ENCODE measurements around the gene ATM.

ATM gene

GRCh38 chr11:108228251-108228650, 5.4 kb downstream of the ATM start:
- no peak overlapping the region for H3K4me3 ChIP-seq (ENCODE audit: low read length)
- no peak for DNase-seq (ENCODE audit: low read depth)
- no peak for TF ChIP-seq CTCF (conservative IDR thresholded peaks at IDR 0.05; ENCODE audit: low read depth, low read length)

DNA sequence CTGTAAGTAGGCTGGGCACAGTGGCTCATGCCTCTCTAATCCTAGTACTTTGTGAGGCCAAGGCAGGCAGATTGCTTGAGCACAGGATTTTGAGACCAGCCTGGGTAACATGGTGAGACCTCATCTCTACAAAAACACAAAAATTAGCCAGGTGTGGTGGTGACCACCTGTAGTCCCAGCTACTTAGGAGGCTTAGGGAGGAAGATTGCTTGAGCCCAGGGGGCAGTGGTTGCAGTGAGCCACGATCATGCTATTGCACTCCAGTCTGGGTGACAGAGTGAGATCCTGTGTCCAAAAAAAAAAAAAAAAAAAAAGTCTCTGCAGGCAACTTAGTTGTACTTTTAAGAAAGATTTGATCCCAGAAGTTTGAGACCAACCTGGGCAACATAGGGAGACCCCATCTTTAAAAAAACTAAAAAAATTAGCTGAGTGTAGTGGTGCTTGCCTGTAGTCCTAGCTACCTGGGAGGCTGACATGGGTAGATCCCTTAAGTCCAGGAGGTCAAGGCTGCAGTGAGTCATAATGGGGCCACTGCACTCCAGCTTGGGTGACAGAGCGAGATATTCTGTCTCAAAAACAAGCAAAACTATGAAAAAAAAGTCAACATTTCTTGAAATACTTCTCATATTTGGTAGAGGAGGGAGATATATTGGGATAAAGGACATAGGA, 10.5 kb downstream of the ATM start:
- no peak for DNase-seq (ENCODE audit: low read depth)
- no peak overlapping the region for H3K4me3 ChIP-seq (ENCODE audit: low read length)
- TF ChIP-seq CTCF (conservative IDR thresholded peaks at IDR 0.05; ENCODE audit: low read depth, low read length): no peak

GRCh38 chr11:108235192-108235591, 12.3 kb downstream of the ATM start:
- no peak for DNase-seq (ENCODE audit: low read depth)
- H3K4me3 ChIP-seq (ENCODE audit: low read length): no peak overlapping the region
- no peak for TF ChIP-seq CTCF (conservative IDR thresholded peaks at IDR 0.05; ENCODE audit: low read depth, low read length)

GRCh38 chr11:108235633-108236032, 12.8 kb downstream of the ATM start:
- TF ChIP-seq CTCF (conservative IDR thresholded peaks at IDR 0.05; ENCODE audit: low read depth, low read length): no peak
- no peak for DNase-seq (ENCODE audit: low read depth)
- no peak overlapping the region for H3K4me3 ChIP-seq (ENCODE audit: low read length)

DNA sequence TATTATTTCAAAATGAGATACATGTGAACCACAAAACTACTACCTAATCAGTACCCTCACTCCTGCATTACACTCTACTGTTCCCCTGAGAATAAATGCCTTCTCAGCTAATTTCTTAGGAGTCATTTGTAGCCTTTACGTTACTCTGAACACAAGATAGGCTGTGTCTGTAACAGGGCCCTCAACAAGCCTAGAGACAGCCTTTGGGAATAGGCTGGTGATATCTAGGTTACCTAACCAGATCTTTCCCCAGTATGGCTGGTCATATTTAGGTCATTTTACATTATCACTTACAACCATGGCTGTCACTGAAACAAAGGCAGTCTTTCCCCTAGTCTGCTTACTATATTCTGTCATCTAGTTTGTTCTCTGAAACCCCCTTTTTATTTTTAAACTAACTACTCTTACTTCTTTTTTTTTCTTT, 14.2 kb downstream of the ATM start:
- DNase-seq (ENCODE audit: low read depth): no peak
- TF ChIP-seq CTCF (conservative IDR thresholded peaks at IDR 0.05; ENCODE audit: low read depth, low read length): no peak
- no peak overlapping the region for H3K4me3 ChIP-seq (ENCODE audit: low read length)

- no peak for DNase-seq (ENCODE audit: low read depth)
- TF ChIP-seq CTCF (conservative IDR thresholded peaks at IDR 0.05; ENCODE audit: low read depth, low read length): no peak
Measured at GRCh38 chr11:108239076-108239475, 16.2 kb downstream of the ATM start.

GRCh38 chr11:108241330-108242037, 18.6 kb downstream of the ATM start:
- no peak for TF ChIP-seq CTCF (conservative IDR thresholded peaks at IDR 0.05; ENCODE audit: low read depth, low read length)
- no peak overlapping the region for H3K4me3 ChIP-seq (ENCODE audit: low read length)
- DNase-seq (ENCODE audit: low read depth): no peak

More at GRCh38 chr11:108239076-108239475, 16.2 kb downstream of the ATM start:
- no peak overlapping the region for H3K4me3 ChIP-seq (ENCODE audit: low read length)
